GM18870 (cell line): Measurements from ENCODE around the gene BLMH.

ENCODE experiments used
- ATAC-seq: cut with Tn5 transposase; IDR thresholded peaks from one replicate; pipeline ENCODE4 v1.9.1; 2021; ENCODE audit warnings: moderate library complexity; ENCODE audit not compliant: unreplicated experiment

BLMH gene

DNA sequence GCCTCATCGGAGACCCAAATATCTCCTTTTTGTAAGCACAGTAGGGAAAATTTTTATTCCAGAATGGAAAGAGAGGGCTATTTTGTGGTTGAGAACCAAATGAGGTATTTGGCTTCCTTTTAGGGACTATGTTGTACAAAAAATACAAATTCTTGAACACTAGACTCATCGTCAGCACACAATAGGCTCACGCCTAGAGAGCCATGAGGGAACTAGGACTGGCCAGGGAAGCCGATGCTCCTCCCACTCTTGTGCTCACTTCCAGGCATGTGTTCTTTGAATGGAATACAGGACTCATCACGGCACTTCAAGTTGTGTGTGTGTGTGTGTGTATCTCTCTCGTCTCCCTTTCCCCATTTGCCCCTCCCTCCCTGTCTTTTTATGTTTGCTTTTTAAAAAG is 17.8 kb upstream of the BLMH start:
- ATAC-seq = no peak

DNA sequence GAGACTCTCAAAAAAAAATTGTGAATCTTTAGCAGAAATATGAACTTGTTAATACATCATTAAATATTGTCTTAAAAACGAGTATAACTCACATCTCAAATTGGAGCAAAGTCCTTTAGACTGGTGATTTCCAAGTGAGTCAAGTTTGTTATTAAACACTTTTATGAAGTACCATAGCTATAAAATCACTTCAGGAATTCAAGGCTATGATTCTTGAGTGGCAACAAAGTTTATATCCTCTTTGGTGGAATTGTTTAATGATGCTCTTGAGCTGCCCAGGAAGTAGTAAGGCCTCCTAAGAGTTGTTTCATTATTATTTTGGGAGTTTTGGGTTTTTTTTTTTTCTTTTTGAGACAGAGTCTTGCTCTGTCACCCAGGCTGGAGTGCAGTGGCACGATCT is 16.7 kb upstream of the BLMH start:
- no peak for ATAC-seq

DNA sequence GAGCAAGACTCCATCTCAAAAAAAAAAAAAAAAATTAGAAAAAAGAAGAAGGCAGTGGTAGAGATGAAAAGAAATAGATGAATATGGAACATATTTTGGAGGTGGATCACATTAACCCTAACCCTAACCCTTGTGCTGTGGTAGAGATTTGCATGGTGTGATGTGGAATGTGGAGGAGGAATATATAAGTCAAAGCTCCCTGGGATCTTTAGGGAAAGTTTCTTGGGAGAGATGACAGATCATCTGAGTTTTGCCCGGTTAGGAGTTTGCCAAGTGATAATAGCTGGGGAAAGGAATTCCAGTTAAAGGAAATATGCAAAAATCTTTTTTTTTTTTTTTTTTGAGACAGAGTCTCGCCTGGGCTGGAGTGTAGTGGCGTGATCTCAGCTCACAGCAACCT is 13.0 kb upstream of the BLMH start:
- no peak for ATAC-seq

DNA sequence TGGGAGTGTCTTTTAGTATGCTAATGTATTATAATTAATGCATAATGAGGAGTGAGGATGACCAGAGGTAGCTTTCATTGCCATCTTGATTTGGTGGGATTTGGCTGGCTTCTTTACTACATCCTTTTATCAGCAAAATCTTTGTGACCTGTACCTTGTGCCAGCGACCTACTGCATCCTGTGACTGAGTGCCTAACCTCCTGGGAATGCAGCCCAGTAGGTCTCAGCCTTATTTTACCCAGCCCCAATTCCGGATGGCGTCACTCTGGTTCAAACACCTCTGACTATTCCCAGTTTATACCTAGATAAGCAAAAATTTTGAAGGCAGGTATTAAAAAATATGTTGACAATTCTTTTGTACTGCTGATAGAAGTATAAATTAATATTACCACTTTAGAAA is 10.5 kb upstream of the BLMH start:
- ATAC-seq = no peak

DNA sequence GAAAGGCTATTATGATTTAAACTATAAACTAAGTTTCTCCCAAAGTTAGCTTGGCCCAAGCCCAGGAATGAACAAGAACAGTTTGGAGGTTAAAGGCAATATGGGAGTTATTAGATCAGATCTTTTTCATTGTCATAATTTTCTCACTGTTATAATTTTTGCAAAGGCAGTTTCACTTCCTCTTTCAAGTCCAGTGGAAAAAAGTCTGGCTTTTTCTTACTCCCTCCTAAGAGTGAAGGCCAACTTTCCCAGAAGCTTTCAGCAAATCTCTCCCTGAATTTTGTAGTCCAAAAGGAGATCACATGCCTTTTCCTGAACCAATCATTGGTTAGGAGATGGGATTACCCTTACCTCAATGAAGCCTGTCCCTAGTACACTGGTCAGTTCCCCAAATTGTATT is 9.1 kb upstream of the BLMH start:
- ATAC-seq = no peak

DNA sequence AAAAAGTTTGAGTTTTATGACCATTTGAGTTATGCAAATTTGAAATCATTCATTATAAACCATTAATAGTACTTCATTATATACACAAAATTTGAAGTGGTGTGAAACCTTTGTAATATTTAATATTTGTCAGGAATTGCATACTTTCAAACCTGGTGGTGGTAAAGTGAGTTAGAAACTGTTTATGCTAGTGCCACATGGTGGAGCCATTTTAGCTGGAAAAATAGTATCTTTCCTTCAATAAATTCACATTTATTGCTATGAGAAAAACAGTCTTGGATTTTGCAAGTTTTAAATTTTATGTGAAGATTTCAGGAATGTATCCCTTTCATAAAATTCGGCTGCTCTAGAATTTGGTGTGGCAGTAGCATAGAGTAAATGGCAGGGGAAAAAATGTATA is 7.3 kb upstream of the BLMH start:
- ATAC-seq = no peak

GRCh38 chr17:30297715-30298114 is 6.0 kb upstream of the BLMH start:
- ATAC-seq = no peak

DNA sequence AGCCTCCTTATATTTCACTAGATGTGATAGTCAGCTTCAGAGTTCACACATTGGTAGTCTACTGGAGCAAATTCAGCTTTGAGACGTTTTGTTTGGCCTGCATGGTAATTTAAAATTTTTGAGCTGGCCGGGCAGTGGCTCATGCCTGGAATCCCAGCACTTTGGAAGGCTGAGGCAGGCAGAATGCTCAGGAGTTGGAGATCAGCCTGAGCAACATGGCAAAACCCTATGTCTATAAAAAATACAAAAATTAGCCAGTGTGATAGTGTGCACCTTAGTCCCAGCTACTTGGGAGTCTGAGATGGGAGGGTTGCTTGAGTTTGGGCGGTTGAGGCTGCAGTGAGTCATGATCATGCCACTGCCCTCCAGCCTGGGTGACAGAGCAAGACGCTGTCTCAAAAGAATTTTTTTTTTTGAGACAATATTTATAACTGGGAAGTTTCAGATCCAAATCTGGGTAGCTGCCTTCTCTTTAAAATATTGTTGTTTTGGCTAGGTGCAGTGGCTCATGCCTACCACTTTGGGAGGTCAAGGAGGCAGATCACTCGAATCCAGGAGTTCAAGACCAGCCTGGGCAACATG is 4.8 kb upstream of the BLMH start:
- ATAC-seq = no peak

- ATAC-seq = no peak
Observed at GRCh38 chr17:30292286-30292858, 628 bp upstream of the BLMH start.

DNA sequence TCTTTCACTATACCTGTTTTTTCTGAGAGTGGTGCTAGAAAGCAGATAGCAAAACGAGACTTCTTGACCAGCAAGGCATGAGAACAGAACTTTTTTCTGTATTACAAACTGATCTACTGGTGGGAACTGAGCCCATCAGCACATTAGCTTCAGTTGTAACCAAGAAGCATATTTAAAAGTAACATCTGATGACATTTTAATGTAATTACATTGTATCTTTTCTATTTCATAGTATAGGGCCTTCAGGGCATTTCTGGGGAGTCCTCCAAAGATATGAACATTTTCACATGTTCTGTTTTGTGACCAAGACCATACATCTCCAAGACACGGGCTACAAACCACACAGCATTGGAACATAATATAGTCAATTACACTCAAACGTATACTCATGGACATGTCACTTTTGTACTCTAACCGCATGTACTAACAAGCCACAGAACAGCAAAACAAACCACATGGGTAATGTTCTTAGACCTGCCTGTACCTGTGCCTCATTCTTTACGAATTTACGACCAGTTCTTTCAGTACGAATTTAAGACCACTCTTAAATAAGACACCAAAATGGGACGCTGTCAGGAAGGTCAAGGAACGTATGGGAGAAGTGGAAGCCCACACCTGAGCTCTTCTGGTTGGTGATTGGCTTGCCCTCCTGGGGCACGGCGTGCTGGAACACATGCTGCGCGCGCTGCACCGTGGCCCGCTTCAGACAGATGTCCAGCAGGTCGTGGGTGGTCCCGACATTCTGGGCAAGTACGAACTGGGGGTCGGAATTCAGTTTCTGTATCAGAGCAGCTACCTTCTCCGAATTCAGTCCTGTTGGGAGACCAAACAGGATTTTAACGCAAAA is 825 bp downstream of the BLMH start:
- ATAC-seq = no peak

DNA sequence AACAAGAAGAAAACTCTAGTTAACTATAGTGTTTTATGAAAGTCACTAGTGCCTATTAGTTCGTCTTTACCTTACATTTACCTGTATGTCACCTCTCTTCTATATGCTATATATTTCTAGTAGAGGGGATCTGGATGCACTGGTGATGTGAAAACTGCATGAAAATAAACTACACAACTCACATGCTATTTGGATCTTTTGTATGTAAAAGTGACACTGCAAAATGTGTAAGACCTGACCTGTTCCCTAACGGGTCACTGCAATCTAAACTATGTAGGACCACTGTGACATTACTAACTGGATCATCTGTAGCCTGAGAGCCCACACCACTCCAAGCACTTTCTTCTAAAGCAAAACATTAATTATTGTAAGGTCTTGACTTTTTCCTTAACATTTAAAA is 1.7 kb downstream of the BLMH start:
- ATAC-seq = no peak

- ATAC-seq = no peak
Observed at GRCh38 chr17:30279156-30279555, 12.6 kb downstream of the BLMH start.

- no peak for ATAC-seq
Observed at GRCh38 chr17:30278032-30278431, 13.7 kb downstream of the BLMH start.

- ATAC-seq = no peak
Observed at GRCh38 chr17:30275911-30276310, 15.8 kb downstream of the BLMH start.

DNA sequence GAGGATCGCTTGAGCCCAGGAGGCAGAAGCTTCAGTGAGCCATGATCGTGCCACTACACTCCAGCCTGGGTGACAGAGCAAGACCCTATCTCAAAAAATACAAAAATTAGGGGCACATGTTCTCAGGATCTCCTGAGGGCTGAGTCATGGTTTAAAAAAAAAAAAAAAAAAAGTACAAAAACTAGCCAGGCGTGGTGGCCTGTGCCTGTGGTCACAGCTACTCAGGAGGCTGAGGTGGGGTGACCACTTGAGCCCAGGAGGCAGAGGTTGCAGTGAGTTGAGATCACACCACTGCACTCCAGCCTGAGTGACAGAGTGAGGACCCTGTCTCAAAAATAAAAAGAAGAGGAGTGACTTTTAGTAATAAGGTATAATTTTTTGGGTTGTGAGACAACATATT is 16.9 kb downstream of the BLMH start:
- no peak for ATAC-seq

DNA sequence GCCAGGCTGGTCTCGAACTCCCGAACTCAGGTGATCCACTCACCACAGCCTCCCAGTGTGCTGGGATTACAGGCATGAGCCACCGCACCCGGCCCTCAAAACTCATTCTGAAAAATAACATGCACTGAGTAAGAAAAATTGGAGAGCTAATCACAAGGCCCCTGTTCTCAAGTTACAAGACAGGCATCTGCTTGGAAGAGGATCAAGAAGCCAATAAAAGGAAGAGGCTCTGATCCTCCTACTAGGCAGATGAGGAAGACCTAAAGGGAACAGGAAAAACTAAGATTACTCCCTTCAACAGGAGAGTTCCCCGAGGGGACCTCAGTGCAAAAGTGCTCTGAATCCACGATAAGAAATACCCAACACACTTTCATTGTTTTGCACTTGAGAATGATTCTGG is 18.4 kb downstream of the BLMH start:
- ATAC-seq = no peak

DNA sequence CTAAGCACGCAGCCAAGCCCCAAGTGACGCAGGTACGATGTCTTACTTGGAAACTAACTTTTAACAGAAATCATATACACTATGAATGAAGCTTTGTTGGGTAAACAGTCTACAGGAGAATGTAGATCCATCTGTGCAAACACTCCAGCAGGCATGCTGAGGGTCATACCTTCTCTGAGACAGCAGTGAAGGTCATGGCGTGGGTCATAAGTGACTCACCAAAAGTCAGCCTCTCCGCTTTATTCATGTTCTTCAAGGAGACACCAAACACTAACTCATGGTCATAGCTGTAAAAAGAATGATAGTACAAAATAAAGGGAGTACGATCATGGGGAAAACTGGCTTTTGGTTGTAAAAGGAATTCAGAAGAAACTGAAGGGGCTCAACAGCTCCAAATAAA is 20.6 kb downstream of the BLMH start:
- no peak for ATAC-seq

- no peak for ATAC-seq
Observed at GRCh38 chr17:30267625-30268024, 24.1 kb downstream of the BLMH start.

GRCh38 chr17:30263552-30264333 is 28.0 kb downstream of the BLMH start:
- no peak for ATAC-seq

- ATAC-seq = no peak
Observed at GRCh38 chr17:30256756-30257506, 34.8 kb downstream of the BLMH start.

- ATAC-seq = no peak
Observed at GRCh38 chr17:30254150-30254549, 37.6 kb downstream of the BLMH start.
